ENCODE measurements around the gene GNB4.

GNB4 gene

DNA sequence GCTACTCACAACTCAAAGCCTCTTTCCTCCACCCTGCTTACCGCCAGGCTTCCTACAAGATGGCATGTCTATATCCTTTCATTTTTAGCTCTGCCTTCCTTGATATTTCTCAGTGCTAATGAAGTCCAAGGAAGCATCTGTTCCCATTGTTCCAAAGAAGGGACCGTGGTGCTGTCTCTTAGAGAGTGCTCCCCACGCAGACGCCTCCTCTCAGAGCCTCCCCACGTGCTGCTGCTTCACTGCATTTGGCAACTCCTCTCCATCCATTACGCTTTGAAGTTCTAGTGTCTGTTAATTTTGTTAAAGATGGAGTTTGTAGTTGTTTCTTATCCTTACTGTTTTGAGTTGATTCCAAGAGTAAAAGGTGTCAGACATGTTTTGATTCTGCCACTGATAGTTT lies 26.2 kb downstream of the GNB4 start:
- in situ Hi-C loops (cut with HindIII; ENCODE audit: low pct_ligation_motif_present, low sequenced_read_pairs), result no loop called here
- DNase-seq, result no peak
- H3K27ac ChIP-seq, result no peak overlapping the region
- no peaks in the 10 kb centered on the region for H3K27me3 ChIP-seq (replicated peaks)
- TF ChIP-seq, protein P1, sequence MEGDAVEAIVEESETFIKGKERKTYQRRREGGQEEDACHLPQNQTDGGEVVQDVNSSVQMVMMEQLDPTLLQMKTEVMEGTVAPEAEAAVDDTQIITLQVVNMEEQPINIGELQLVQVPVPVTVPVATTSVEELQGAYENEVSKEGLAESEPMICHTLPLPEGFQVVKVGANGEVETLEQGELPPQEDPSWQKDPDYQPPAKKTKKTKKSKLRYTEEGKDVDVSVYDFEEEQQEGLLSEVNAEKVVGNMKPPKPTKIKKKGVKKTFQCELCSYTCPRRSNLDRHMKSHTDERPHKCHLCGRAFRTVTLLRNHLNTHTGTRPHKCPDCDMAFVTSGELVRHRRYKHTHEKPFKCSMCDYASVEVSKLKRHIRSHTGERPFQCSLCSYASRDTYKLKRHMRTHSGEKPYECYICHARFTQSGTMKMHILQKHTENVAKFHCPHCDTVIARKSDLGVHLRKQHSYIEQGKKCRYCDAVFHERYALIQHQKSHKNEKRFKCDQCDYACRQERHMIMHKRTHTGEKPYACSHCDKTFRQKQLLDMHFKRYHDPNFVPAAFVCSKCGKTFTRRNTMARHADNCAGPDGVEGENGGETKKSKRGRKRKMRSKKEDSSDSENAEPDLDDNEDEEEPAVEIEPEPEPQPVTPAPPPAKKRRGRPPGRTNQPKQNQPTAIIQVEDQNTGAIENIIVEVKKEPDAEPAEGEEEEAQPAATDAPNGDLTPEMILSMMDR (IDR thresholded peaks at IDR 0.05; ENCODE audit: low read depth, low read length, missing control alignments), result no peak
- peaks cover 26% of the 10 kb centered on the region for H3K36me3 ChIP-seq (replicated peaks)
- no peak overlapping the region for H3K4me3 ChIP-seq (ENCODE audit: low read depth, low read length)

DNA sequence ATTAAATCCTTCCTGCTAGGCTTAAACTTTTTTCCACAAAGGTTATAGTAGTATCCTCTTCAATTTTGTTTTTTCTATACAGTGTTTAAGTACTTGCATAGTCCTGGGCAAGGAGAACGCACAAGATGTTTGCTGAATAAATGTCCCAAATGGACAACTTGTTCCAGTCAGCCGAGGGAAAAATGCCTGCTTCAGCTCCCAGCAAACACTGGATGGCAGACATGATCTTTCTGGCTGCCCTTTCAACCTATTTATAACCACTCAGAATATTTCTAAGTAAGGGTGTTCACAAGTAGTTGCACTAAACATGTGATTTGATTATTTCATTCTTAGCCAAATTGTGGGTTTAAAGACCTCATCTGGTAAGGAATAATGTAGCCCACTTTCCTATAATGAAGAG lies 29.8 kb downstream of the GNB4 start:
- peak; percentile 22 for DNase-seq
- no peaks in the 10 kb centered on the region for H3K27me3 ChIP-seq (replicated peaks)
- peaks cover 41% of the 10 kb centered on the region for H3K36me3 ChIP-seq (replicated peaks)
- no peak overlapping the region for H3K4me3 ChIP-seq (ENCODE audit: low read depth, low read length)
- in situ Hi-C loops (cut with HindIII; ENCODE audit: low pct_ligation_motif_present, low sequenced_read_pairs), result no loop called here
- H3K27ac ChIP-seq, result no peak overlapping the region
- TF ChIP-seq, protein P1 (IDR thresholded peaks at IDR 0.05; ENCODE audit: low read depth, low read length, missing control alignments), result peak; percentile 72

DNA sequence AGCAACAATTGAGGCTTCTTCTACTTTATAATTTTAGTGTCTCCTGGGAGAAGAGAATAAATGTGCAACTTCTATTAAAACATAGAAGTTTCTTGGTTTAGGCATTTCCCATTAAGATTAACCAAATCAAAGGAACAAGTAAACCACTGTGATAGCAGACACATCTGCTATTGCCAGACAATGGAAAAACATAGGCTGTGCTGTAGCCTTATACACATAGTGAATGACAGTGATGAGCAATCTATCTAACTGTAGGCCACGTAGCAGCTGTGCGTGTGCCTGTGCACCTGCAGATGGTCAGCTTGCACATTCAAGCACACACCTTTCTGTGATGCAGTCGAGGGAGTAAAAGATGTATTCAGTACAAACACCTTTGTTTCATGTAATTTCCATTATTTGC lies 32.7 kb downstream of the GNB4 start:
- Histone ChIP-seq H3K27ac (no peak overlapping the region), H3K4me3 (ENCODE audit: low read depth, low read length) (no peak overlapping the region), H3K36me3 (replicated peaks) (peaks cover 29% of the 10 kb centered on the region), H3K27me3 (replicated peaks) (no peaks in the 10 kb centered on the region)
- no peak for DNase-seq
- in situ Hi-C loops (cut with HindIII; ENCODE audit: low pct_ligation_motif_present, low sequenced_read_pairs), result no loop called here
- TF ChIP-seq, protein P1 (IDR thresholded peaks at IDR 0.05; ENCODE audit: low read depth, low read length, missing control alignments), result no peak

DNA sequence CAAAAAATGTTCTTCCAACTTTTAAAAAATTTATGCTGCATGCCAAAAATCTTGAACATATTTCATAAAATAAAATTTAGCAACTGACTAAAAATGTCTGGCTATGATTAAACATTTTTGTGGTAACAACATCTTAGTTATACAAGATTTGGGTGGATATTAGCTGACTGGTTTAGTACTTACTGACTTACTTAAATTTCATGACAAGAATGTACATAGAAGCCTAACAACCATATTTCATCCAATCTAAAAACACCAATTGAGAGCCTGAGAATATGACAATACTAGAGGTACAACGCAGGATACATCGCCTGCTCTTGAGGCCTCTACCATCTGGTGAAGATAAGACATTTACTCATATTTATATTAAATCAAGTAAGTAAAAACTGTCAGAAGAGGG lies 34.6 kb downstream of the GNB4 start:
- Histone ChIP-seq H3K27me3 (replicated peaks) (no peaks in the 10 kb centered on the region), H3K27ac (no peak overlapping the region), H3K4me3 (ENCODE audit: low read depth, low read length) (no peak overlapping the region), H3K36me3 (replicated peaks) (peaks cover 26% of the 10 kb centered on the region)
- in situ Hi-C loops (cut with HindIII; ENCODE audit: low pct_ligation_motif_present, low sequenced_read_pairs), result no loop called here
- TF ChIP-seq, protein P1 (IDR thresholded peaks at IDR 0.05; ENCODE audit: low read depth, low read length, missing control alignments), result no peak
- no peak for DNase-seq

DNA sequence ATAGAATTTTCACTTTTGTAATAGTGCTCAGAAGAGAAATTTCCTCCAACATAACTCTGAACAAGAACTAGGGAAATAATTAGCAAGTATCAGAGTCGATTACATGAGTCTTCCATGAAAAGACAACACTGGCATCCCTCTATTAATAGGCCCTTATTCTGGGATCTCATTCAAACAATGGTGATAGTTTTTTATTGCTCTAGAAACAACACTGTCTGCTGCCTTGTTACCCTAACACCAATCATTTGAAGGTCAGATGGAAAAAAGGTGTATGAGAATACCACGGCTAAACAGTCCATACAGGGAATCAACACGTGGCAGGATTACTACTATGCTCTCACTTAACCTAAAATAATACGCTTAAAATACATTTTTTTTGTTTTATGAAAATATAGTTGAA lies 35.9 kb downstream of the GNB4 start:
- DNase-seq, result no peak
- H3K27me3 ChIP-seq (replicated peaks), result no peaks in the 10 kb centered on the region
- no peak overlapping the region for H3K27ac ChIP-seq
- peaks cover 26% of the 10 kb centered on the region for H3K36me3 ChIP-seq (replicated peaks)
- in situ Hi-C loops (cut with HindIII; ENCODE audit: low pct_ligation_motif_present, low sequenced_read_pairs), result no loop called here
- H3K4me3 ChIP-seq (ENCODE audit: low read depth, low read length), result no peak overlapping the region
- TF ChIP-seq, protein P1 (IDR thresholded peaks at IDR 0.05; ENCODE audit: low read depth, low read length, missing control alignments), result no peak

DNA sequence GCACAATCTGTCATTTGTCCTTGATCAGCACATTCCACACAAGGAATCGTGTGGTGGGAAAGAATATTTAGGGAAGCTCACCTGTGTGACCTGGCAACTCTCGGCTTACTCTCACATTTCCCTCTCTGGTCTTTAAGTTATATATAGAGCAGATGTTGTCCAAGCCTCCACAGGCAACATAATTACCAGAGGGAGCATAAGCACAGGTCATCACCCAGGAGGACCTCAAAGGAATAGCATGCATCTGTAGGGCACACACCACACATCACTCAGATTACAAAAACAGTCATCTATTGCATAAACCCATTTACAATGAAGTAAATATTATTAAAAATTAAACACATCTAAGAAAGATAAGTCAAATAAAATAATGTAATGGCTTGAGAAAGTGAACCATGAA lies 36.5 kb downstream of the GNB4 start:
- no peak overlapping the region for H3K4me3 ChIP-seq (ENCODE audit: low read depth, low read length)
- TF ChIP-seq, protein P1 (IDR thresholded peaks at IDR 0.05; ENCODE audit: low read depth, low read length, missing control alignments), result no peak
- no peak overlapping the region for H3K27ac ChIP-seq
- H3K27me3 ChIP-seq (replicated peaks), result no peaks in the 10 kb centered on the region
- H3K36me3 ChIP-seq (replicated peaks), result peaks cover 26% of the 10 kb centered on the region
- in situ Hi-C loops (cut with HindIII; ENCODE audit: low pct_ligation_motif_present, low sequenced_read_pairs), result no loop called here
- no peak for DNase-seq
